ELF-1 (cell line): Measurements from ENCODE around the gene VAPB.
"Not testable (repeated sequence)": the region's sequence is repeated elsewhere in the genome, so short reads cannot be mapped to it uniquely, and the experiment has no call there.

Experiments
- DNase-seq: peaks from one replicate; pipeline ENCODE4 v3.0.0-alpha.2; 2016; ENCODE audit warnings: low read depth, low spot score

The VAPB gene

DNA sequence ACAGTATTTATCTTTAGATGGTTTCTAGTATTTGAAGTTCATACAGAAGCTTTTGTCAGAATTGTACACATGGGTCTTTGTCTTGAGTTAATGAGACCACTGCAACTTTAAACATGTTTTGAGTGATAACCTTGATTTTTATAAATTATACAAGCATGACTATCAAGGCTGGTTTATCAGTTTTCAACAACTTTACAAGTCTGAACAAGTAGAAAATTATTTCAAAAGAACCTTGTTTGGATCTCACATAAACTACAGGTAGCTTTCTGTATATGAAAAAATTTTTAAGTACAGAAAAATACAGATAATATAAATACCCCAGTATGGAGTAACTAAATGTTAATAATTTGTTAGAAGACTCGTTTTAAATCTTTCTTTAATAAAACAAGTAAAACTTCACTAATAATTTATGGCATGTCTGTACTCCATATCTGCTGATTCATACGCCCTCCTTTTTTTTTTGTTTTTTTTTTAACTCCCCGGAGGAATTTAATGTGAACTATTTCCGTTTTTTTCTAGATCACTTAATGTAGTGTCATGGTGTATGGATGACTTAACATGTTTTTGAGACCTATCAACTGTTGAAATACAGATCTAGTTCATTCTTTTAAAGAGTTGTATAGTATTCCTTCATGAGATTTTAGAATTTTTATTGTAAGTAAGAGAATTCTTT lies 18.3 kb downstream of the VAPB start:
- DNase-seq = no peak

DNA sequence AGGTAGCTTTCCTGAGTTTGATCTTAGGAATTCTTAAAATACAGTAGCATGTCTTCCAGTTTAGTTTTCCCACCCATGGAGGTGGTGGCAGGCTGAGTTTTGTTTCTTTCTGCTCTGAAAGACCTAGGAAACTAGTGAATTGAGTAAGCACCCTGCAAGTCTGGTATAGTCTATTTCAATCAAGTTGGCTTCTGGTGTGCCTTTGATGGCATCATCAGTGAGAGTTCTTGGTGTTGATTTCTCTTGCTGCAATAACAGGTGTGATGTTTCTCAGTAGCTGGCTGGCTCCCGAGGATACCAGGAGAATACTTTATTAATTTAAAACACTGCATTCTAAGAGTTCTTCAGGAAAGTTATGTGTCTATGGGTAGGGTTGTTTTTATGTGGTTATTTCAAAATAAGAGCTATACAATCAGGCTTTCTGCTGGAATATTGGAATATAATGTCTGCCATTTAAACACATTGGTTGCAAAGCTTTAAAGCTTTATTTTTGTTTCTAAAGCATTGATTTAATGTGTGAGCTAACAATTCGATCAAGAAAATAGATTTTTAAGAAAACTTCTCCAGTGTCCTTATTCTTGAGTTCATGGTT lies 19.0 kb downstream of the VAPB start:
- no peak for DNase-seq

DNA sequence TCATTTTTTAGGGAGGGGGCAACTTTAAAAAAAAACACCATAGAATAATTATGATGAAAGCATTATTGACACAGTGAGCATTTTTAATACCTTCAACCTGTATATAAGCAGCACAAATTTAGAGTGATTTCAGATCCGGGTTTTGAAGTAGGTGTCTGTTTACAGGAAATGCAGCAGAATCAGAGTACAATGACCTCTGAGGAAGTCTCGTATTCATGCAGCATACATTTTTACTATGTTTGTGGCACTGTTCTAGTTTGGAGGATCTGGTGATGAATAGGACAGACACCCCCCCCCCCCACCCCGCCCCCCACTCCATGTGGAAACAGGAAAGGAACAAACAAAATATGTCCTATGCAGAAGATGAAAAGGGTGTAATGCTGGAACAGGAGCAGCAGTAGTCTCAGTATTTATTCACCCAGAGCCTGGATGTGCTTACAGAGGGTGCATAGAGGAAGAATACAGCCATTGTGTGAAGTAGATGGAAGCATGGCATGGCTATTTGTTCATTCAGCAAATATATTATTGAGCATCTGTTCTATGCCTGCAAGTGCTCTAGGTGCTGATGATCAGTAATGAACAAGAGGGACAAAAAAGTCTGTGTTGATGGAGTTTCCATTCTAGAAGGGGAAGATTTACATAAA lies 19.7 kb downstream of the VAPB start:
- DNase-seq = no peak

DNA sequence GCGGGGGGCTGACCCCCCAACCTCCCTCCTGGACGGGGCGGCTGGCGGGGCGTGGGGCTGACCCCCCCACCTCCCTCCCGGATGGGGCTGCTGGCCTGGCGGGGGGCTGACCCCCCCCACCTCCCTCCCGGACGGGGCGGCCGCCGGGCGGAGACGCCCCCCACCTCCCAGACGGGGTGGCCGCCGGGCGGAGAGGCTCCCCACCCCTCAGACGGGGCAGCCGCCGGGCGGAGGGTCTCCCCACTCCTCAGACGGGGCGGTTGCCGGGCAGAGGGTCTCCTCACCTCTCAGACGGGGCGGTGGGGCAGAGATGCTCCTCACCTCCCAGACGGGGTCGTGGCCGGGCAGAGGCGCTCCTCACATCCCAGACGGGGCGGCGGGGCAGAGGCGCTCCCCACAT lies 25.2 kb downstream of the VAPB start:
- DNase-seq = not testable (repeated sequence)

DNA sequence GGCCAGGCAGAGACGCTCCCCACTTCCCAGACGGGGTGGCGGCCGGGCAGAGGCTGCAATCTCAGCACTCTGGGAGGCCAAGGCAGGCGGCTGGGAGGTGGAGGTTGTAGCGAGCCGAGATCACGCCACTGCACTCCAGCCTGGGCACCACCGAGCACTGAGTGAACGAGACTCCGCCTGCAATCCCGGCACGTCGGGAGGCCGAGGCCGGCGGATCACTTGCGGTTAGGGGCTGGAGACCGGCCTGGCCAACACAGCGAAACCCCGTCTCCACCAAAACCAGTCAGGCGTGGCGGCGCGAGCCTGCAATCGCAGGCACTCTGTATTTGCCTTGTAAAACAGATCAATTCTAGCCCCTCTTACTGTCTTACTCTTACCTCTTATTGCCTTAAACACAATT lies 25.8 kb downstream of the VAPB start:
- not testable (repeated sequence) for DNase-seq

DNA sequence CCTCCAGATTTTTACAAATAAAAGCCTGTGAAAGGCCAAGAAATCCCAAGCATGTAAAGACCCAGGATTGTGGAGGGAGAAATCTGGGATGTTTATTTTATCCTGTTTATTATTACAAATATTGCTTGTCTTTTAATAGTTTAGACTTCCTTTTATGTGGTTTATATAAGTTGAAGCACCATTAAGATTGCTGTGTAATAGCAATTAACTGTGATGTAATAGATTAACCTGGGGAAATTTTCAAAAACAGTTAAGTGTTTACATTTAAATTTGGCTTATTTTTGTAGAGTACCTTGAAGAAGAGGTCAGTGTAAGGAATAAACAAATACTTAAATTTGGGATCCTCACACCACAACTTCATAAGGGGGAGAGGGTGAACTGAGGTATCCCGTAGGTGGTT lies 27.0 kb downstream of the VAPB start:
- DNase-seq = no peak

DNA sequence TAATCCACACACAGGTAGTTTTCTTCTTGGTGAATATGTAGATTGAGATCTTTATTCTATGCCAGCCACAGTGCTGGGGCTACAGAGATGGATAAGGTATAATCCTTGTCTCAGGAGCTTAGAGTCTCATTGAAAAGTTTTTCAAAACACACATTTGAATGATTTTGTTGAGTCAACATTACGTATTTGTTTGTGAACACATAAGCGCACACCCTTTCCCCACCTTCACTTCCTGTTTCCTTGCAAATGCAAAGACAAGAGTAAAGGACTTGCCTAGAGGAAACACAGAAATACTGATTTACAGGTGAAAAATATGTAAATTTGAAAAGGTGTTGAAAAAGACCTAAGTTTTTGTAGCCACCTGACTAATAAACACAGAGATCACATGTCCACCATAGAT lies 27.8 kb downstream of the VAPB start:
- DNase-seq = no peak

DNA sequence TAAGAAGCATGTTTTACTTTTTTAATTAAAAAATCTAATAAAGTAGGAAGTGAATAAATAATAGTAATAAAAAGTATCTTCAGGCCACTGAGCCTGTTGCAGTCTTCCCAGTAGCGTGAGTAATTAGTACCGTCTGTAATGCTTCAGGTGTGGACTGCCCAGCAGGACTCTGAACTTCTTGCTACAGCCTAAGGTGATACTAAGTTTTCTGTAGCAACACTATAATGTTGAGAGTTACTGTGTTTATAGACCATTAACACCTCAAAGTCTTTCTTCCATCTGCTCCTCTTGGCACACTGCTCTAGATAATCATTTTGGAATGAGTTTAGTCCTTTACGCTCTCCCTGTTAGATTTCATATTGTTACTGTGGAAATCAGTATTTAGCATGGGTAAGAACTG lies 28.4 kb downstream of the VAPB start:
- DNase-seq = no peak

DNA sequence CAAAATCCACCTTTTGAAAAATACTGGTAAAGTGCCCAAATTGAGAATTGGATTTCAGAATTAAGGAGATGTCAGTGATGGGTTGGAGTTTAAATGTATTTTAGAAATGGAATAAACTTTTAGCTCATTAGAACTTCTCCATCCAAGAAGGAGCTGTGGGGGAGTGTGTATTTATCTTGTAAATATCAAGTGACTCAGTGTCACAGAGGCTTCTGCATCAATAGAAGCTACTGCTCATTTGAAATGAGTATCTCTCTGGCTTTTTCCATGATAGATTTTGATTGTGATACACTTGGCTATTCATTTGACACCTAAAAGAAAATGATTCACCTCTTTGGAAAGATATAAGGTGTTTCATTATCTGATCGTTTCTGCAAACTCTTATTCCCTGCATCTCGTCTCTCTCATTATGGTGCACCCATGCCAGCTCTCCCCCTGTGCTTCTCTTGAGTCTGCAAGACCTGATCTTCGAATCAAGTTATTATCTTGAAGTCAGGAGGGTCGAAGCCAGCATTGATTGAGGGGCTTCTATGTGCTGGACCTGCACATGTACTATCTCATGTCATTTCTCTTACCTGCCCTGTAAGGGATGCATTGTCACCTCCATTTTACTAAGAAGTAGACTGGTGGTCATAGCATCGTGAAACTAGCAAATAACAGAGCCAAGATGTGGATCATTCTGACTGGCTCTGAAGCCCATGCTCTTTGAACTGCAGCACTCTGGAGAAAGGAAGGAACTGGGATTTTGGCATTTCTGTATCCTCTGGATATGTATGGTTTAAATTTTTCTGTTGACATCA lies 30.1 kb downstream of the VAPB start:
- no peak for DNase-seq

DNA sequence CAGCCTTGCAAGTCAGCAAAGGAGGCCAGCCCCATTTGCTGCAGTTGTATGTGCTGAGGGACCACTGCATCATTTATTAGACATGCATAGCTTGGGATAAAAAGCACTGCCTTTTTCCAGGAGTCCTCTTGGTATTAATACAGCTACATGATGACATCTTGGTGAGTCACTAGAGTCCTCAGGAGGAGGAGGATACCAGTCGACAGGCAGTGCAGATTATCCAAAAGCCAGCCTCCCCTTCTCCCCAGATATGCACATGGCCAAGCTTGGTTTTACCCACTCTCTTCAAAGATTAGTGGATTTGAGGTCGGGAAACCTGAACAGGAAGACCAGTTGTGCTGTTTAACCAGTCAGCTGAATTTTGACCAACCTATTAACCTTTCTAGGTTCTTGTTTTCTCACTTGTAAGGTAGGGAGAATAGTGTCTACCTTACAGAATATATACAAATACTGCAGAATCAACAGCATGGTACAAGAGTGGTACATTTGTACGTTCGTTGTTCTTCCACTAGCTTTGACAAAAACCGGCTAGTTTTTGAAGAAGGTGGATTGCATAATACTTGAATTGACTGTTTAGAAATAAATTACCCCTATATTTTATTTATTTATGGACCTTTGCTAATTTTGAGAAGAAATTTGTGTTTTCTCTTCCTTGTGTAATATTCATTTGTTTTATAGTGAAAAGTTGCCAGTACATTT lies 31.9 kb downstream of the VAPB start:
- no peak for DNase-seq

DNA sequence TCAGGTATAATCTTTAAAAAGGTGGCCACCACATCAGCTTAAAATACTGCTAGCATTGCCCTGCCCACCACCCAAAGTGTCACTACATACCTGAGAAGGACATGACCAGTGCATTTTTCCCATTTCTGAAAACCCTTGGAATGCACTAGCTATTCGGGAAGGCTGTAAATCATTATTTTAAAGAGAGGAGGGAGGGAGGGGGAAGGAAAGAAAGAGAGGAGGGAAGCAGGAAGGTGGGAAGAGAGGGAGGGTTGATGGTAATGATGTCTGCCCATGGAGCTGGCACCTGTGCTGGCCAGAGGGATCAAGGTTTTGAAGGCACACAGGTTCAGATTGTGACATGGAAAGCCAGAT lies 32.4 kb downstream of the VAPB start:
- no peak for DNase-seq

DNA sequence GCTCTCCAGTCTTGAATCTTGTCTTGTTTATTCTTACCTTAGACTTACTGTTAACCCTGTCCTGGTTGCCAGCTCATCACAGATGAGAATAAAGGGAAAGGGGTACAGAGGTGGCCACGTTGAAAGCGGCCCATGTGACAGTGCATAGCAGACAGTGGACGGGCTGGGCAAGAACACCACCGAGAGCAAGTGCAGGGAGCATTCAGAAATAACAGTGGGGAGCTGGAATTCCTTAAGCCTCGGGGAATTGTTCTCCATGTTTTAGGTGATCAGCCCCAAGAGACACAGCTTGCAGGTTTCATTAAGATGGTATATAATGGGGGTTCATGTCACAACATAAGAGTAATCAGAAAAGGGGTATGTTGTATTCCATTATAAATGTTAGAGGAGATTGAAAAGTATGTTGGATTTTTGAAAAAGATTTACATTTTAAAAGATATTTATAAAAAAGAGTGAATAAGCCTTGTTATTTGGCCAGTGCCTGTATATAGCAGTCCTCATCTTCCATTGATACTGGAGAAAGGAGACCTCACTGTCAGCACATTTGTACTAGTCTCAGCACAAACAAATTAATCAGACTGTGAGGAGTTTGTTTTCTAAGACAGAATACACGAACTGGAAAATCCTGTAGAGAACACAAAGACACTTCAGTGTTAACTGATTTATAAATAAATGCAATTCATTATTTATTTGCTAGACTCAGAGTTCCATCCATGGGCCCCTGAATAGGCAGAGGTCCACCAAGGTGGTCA lies 35.4 kb downstream of the VAPB start:
- DNase-seq = no peak

DNA sequence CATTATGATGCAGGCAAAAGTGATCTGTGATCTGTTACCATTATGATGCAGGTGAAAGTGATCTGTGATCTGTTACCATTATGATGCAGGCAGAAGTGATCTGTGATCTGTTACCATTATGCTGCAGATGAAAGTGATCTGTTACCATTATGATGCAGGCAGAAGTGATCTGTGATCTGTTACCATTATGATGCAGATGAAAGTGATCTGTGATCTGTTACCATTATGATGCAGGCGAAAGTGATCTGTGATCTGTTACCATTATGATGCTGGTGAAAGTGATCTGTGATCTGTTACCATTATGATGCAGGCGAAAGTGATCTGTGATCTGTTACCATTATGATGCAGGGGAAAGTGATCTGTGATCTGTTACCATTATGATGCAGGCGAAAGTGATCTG lies 38.5 kb downstream of the VAPB start:
- DNase-seq = not testable (repeated sequence)

DNA sequence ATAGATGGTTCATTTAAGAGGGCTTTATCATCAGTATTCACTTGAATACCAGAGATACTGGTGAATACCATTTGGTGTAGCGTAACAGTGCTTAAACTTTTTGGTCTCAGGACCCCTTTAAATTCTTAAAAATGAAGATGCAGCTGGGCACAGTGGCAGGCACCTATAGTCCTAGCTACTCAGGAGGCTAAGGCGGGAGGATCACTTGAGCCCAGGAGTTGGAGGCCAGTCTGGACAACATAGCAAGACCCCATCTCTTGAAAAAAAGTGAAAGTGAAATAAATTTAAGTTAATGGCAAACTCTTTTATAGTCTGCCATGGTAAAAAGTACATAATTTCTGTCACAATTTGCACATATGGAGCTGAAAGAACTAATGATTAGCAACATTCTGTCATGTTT lies 39.3 kb downstream of the VAPB start:
- DNase-seq = no peak

DNA sequence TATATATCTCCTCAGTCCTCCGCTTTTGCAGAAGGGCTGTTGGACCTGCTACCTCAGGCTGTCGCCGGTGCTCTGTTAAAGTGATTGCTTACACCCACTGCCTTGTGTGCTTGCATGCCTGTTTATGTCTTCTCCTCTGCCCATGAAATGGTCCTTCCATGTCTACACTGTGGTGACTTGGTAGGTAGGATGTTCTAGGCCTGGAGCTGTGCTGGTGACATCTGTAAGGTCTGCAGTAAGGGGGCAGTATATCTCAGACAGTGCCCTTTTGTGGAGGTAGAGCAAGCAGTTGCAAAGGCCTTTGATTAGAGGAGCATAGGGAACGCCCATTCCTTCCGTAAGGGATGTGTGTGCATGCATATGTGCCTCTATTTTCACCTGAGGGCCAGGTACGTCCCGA lies 40.3 kb downstream of the VAPB start:
- DNase-seq = no peak

DNA sequence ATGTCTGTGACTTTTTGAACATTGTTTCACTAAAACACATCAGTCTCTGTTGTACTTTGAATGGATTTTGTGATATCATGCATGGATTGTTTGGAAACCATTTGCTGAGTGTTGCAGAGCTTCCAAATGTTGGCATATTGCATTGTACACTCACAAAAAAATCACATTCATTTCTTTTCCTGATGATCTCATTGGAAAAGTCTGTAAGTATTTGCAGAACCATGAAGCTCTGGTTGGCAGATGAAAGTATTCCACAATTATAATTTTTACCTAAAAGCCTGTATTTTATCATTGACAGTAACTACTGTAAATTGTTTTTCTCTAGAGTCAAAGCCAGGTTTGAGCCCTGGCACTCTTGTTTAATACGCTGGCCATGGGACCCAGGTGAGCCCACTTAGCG lies 42.1 kb downstream of the VAPB start:
- no peak for DNase-seq

DNA sequence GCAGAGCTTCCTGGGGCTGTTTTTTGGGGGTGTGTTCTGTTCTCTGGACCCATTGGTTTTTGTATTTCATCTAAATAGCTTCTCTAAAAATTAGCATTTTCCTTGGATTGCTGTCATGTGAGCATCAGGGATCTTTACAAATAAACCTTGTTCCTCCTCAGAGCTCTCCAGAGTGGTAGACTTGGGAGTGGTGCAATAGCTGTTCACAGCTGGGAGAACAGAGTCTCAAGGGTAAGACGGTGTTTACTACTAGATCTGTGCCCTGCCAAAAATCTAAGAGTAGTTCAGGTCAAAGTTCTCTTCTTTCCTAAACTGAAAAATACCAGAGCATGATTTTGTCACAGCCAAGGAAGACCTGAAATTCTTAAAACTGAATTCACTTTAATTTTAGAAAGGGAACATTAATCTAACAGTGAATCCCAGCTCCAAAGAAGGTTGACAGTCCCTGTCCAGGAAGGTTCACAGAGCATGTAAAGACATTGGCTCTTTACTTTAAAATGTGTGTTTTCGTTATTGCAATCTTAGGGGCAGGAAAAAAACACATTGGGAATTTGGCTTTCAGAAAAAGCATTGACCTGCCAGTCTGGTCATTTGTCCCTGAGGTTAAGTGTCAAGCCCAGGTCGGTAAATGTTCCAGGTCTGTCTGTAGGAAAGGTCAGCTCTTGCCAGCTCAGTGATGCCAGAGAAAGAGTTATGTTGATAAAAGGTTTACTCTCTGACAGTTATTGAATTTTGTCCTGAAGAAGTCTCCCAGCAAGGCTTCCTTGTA lies 43.3 kb downstream of the VAPB start:
- no peak for DNase-seq

DNA sequence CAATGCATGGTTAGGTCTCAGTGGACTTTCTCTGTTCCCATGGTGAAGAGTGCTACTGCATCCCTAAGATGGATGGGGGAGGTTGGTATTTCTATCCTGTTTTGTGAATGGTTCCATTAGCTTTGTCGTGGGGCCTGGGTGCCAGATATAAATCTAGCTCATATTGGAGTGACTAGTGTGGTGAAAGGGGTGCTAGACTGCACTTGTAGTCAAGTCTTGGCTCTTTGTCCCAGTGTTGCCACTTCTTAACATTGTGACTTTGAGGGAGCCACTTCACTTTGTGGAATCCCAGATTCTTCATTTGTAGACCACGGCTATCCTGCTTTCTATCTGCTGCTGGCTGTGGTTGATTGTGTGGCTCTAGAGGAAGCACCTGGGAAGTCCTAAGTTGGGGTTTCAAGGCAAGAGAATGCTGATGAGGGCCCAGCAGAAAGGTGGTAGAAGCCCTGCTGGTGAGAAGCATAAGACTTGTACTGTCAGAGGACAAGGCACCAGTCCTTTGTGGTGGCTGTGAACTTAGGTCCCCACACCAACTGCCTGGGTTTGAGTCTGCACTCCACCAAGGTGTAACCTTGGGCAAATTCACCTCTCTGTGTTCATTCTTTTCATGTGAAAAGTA lies 44.1 kb downstream of the VAPB start:
- no peak for DNase-seq

DNA sequence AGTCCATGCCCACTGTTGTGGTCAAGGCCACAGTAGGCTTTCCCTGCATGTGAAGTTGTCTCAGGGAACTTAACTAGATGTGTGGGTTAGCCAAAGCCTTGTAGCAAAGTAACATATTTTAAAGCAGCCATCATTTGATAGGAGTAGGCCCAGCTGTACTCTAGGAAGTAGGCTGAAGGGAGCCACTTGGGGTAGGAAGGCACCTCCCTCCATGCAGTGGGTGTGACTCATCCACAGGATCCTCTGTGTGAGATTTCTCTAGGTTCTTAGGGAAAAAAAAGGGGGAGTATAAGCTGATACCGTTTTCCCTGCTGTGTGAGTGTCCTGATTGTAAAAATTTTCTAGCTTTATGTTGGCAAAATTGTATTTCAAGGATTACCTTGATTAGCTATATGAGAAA lies 44.7 kb downstream of the VAPB start:
- DNase-seq = no peak

DNA sequence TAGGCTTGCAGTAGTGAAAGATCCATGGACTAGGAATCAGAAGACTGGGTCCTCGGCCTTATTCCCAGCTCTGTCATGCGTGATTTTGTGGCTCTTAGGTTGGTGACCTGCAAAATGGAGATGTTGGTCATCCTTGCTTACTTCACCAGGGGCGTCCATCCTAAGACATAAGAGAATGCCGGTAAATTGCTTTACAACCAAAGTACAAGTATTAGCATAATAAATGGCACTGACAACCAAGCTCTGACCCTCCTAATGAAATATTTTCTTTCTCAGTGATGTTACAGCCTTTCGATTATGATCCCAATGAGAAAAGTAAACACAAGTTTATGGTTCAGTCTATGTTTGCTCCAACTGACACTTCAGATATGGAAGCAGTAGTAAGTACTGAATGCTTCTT lies 45.3 kb downstream of the VAPB start:
- DNase-seq = no peak
